GM06990 (cell line): ENCODE measurements around the gene CCDC9B.

ENCODE experiments used
- DNase-seq: peaks from one replicate; pipeline ENCODE4 v3.0.0-alpha.2; 2011; ENCODE audit not compliant: insufficient read length; ENCODE audit errors: extremely low read depth
- H3K27me3 ChIP-seq: replicated peaks from 2 replicates; pipeline ENCODE4 v1.6.0; 2011; ENCODE audit warnings: low read length; ENCODE audit not compliant: control insufficient read depth, insufficient read depth
- H3K36me3 ChIP-seq: 2 replicates; pipeline ENCODE4 v1.5.1; 2011; ENCODE audit warnings: low read length; ENCODE audit not compliant: control insufficient read depth, insufficient read depth
- H3K4me3 ChIP-seq: replicated peaks from 2 replicates; pipeline ENCODE4 v1.5.1; 2011; ENCODE audit warnings: low read depth, mild to moderate bottlenecking, control low read depth, low read length
- CTCF ChIP-seq: IDR thresholded peaks from 2 replicates; pipeline ENCODE4 v1.5.1; 2011; ENCODE audit warnings: low read length, control low read depth, mild to moderate bottlenecking, inconsistent platforms; ENCODE audit not compliant: insufficient read depth, poor library complexity, severe bottlenecking

CCDC9B gene

GRCh38 chr15:40331637-40332036 is 9.1 kb downstream of the CCDC9B start:
- Histone ChIP-seq H3K27me3 (no peaks in the 10 kb centered on the region), H3K4me3 (no peak overlapping the region), H3K36me3 (no peaks in the 10 kb centered on the region)
- no peak for DNase-seq
- no peak for TF ChIP-seq CTCF

- no peak for DNase-seq
- Histone ChIP-seq H3K4me3 (no peak overlapping the region), H3K27me3 (no peaks in the 10 kb centered on the region), H3K36me3 (no peaks in the 10 kb centered on the region)
- no peak for TF ChIP-seq CTCF
Measured at GRCh38 chr15:40331026-40331425, 9.7 kb downstream of the CCDC9B start.

GRCh38 chr15:40330368-40330836 is 10.3 kb downstream of the CCDC9B start:
- Histone ChIP-seq H3K36me3 (no peaks in the 10 kb centered on the region), H3K4me3 (no peak overlapping the region), H3K27me3 (no peaks in the 10 kb centered on the region)
- no peak for TF ChIP-seq CTCF
- no peak for DNase-seq

- no peak for DNase-seq
- H3K36me3 ChIP-seq, result no peaks in the 10 kb centered on the region
- no peak for TF ChIP-seq CTCF
- H3K4me3 ChIP-seq, result no peak overlapping the region
- no peaks in the 10 kb centered on the region for H3K27me3 ChIP-seq
Measured at GRCh38 chr15:40329804-40330203, 10.9 kb downstream of the CCDC9B start.

GRCh38 chr15:40328751-40329150 is 12.0 kb downstream of the CCDC9B start:
- Histone ChIP-seq H3K4me3 (no peak overlapping the region), H3K36me3 (no peaks in the 10 kb centered on the region), H3K27me3 (no peaks in the 10 kb centered on the region)
- TF ChIP-seq CTCF, result no peak
- DNase-seq, result no peak

- Histone ChIP-seq H3K4me3 (no peak overlapping the region), H3K36me3 (no peaks in the 10 kb centered on the region), H3K27me3 (no peaks in the 10 kb centered on the region)
- DNase-seq, result no peak
- TF ChIP-seq CTCF, result no peak
Measured at GRCh38 chr15:40328176-40328575, 12.6 kb downstream of the CCDC9B start.
